ENCODE results near the gene IL36A. TPM values are rescaled to one million over a fixed set of nuclear protein-coding genes. Genes with fewer than 3 reads are reported as not detected.
A peak's percentile ranks its signal among the peaks of the same experiment; 100 is the strongest.

IL36A gene
- polyA plus RNA-seq, 2 of the 4 experiments (the other 2 are of a cell fraction): not detected

DNA sequence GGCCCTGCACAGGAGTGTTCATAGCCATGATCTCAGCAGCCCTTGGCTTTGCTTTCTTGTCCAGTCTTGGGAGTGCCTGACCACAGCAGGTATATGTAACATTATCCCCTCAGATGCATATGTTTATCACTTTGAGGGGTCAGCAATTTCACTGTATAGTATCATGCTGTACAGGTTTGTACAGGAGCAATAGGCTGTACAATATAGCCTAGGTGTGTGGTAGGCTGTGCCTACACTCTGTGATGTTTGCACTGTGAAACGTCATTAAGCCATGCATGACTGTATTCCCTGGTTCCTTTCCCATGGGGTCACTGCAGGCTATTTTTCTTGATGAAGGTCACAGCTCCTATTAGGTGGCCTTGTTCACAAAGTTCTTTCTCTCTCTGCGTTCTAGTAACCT lies 32.1 kb upstream of the IL36A start:
- no peak for FAIRE-seq
- no peak for DNase-seq (ENCODE audit: low read depth in 1 of 2, low spot score in 1 of 2)
- H3K9me3 ChIP-seq: no peaks in the 10 kb centered on the region
- no peak overlapping the region for H3K27ac ChIP-seq
- H3K4me2 ChIP-seq: no peak overlapping the region
- ChIA-PET CTCF (interaction anchor here (2.0 kb wide), 1 partner anchor 14 kb away, joined by 4 read pairs; no protein-coding TSS in a partner anchor), POLR2A (no interaction called here)
- no peak overlapping the region for H3K4me3 ChIP-seq
- no peak for TF ChIP-seq CBX8 (IDR thresholded peaks at IDR 0.05)
- no peak for TF ChIP-seq ZFP36 (IDR thresholded peaks at IDR 0.05; ENCODE audit: borderline replicate concordance, partially characterized antibody)
- TF ChIP-seq ZNF302 (CRISPR knock-in tag; IDR thresholded peaks at IDR 0.05): no peak
- no peak for TF ChIP-seq JUN (IDR thresholded peaks at IDR 0.05)
- no peak for TF ChIP-seq NR3C1 (IDR thresholded peaks at IDR 0.05)
- no peak for TF ChIP-seq BHLHE40 (IDR thresholded peaks at IDR 0.05; ENCODE audit: low read depth, low read length)
- no peak for TF ChIP-seq TFCP2L1 (CRISPR knock-in tag; IDR thresholded peaks at IDR 0.05)
- no peak for TF ChIP-seq MAFK (IDR thresholded peaks at IDR 0.05; ENCODE audit: partially characterized antibody)
- TF ChIP-seq RCOR1 (IDR thresholded peaks at IDR 0.05; ENCODE audit: low read depth, low read length): no peak
- TF ChIP-seq RARB (CRISPR knock-in tag; IDR thresholded peaks at IDR 0.05): no peak
- no peak for TF ChIP-seq EP300 (IDR thresholded peaks at IDR 0.05)
- no peak for TF ChIP-seq KDM5A (IDR thresholded peaks at IDR 0.05)
- TF ChIP-seq HEYL (CRISPR knock-in tag; IDR thresholded peaks at IDR 0.05): no peak
- no peak for TF ChIP-seq MYC (IDR thresholded peaks at IDR 0.05; ENCODE audit: borderline replicate concordance, low read length)
- 5% methylated on average over 2 of the region's 2 CpGs for WGBS (ENCODE audit: missing lambda C conversion rate)
- no peaks in the 10 kb centered on the region for H3K4me1 ChIP-seq
- peak in 1 of 2 experiments; percentile 54; a peak in 2 of 6 replicates for ATAC-seq

DNA sequence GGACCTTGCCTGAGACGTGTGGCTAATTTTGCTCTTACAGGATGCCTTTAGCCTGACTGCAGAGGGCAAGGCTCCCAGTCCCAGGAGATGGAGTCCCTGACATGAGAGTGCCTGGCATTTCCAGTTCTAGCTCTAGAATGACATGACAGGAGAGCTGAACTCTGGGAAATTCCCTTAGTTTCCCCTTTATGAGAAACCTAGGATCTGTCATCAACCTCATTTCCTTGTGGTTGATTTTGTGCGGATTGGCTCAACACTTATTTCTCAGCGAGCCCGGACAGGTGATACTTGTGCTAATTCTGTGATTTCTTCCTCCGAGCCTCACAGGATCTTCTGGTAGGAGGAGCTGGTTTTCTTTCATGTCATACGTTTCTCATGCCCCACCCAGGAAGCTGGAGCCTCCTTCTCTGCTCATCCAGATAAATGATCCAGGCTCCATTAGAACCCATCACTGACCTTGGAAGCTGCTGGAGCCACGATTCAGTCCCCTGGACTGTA lies 27.7 kb upstream of the IL36A start, which contains the start of gene IL36G:
Gene IL36G (plus strand): TSS at position 448 of the 498 bp plus-strand sequence. CDS start 633 bp downstream, outside the sequence.
- Histone ChIP-seq H3K4me3 (no peak within 1 kb of the TSS), H3K4me1 (no peaks in the 10 kb centered on the region), H3K9me3 (no peaks in the 10 kb centered on the region), H3K4me2 (no peak within 1 kb of the TSS), H3K27ac (no peak within 1 kb of the TSS)
- TF ChIP-seq FOSL2 (IDR thresholded peaks at IDR 0.05) (no peak), FOSL2 (CRISPR knock-in tag; IDR thresholded peaks at IDR 0.05) (no peak), JUNB (IDR thresholded peaks at IDR 0.05) (no peak), MAZ (IDR thresholded peaks at IDR 0.05; ENCODE audit: borderline replicate concordance, low read depth, low read length) (no peak), JUN (IDR thresholded peaks at IDR 0.05) (no peak), ESRRA (IDR thresholded peaks at IDR 0.05; ENCODE audit: borderline replicate concordance, low read length) (no peak), KDM5A (IDR thresholded peaks at IDR 0.05) (no peak), CHD2 (IDR thresholded peaks at IDR 0.05; ENCODE audit: low read length, partially characterized antibody) (no peak), POLR2A (IDR thresholded peaks at IDR 0.05; ENCODE audit: low read length) (no peak), TFCP2L1 (CRISPR knock-in tag; IDR thresholded peaks at IDR 0.05) (no peak), MAFK (IDR thresholded peaks at IDR 0.05; ENCODE audit: partially characterized antibody) (no peak), HDAC2 (IDR thresholded peaks at IDR 0.05) (no peak), NFE2L2 (conservative IDR thresholded peaks at IDR 0.05; ENCODE audit: low read length) (no peak), HEYL (CRISPR knock-in tag; IDR thresholded peaks at IDR 0.05) (no peak), RAD21 (conservative IDR thresholded peaks at IDR 0.05 in 1 of 2, IDR thresholded peaks at IDR 0.05 in 1 of 2) (no peak), RFX5 (IDR thresholded peaks at IDR 0.05) (no peak)
- TF ChIP-seq, protein P1, sequence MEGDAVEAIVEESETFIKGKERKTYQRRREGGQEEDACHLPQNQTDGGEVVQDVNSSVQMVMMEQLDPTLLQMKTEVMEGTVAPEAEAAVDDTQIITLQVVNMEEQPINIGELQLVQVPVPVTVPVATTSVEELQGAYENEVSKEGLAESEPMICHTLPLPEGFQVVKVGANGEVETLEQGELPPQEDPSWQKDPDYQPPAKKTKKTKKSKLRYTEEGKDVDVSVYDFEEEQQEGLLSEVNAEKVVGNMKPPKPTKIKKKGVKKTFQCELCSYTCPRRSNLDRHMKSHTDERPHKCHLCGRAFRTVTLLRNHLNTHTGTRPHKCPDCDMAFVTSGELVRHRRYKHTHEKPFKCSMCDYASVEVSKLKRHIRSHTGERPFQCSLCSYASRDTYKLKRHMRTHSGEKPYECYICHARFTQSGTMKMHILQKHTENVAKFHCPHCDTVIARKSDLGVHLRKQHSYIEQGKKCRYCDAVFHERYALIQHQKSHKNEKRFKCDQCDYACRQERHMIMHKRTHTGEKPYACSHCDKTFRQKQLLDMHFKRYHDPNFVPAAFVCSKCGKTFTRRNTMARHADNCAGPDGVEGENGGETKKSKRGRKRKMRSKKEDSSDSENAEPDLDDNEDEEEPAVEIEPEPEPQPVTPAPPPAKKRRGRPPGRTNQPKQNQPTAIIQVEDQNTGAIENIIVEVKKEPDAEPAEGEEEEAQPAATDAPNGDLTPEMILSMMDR (IDR thresholded peaks at IDR 0.05): no peak
- TF ChIP-seq, protein P2, sequence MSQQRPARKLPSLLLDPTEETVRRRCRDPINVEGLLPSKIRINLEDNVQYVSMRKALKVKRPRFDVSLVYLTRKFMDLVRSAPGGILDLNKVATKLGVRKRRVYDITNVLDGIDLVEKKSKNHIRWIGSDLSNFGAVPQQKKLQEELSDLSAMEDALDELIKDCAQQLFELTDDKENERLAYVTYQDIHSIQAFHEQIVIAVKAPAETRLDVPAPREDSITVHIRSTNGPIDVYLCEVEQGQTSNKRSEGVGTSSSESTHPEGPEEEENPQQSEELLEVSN (IDR thresholded peaks at IDR 0.05; ENCODE audit: borderline replicate concordance, low read depth): no peak
- 41% methylated on average over 7 of the region's 7 CpGs for WGBS (ENCODE audit: missing lambda C conversion rate)
- ChIA-PET POLR2A (no interaction called here), CTCF (interaction anchor here (1.2 kb wide), 3 partner anchors 17 to 49 kb away, joined by 3 to 4 read pairs (median 3); no protein-coding TSS in a partner anchor)
- ATAC-seq: no peak
- no peak for FAIRE-seq
- no peak for DNase-seq (ENCODE audit: low read depth in 1 of 2, low spot score in 1 of 2)
